A549 (cell line): Measurements from ENCODE around the gene FXR2. TPM values are rescaled to one million over a fixed set of nuclear protein-coding genes. Genes with fewer than 3 reads are reported as not detected.

Experiments
- ATOH8 ChIP-seq: fragments of 250-450 bp; sonication (Bioruptor Pico); IDR thresholded peaks from 2 replicates; pipeline ENCODE4 v1.5.0; 2020; ENCODE audit warnings: low read depth, mild to moderate bottlenecking, moderate library complexity
- BCL3 ChIP-seq: fragments of >200 bp; sonication (Bioruptor Twin); formaldehyde crosslinking; IDR thresholded peaks from 3 replicates; pipeline ENCODE4 v1.6.1; 2016
- CBX2 ChIP-seq: fragments of 200-600 bp; sonication (generic); IDR thresholded peaks from 2 replicates; pipeline ENCODE4 v1.6.1; 2016; ENCODE audit warnings: low read depth, mild to moderate bottlenecking, borderline replicate concordance
- CEBPB ChIP-seq, 2 experiments: fragments of >200 bp in 1 of 2; sonication (Bioruptor Twin) in 1 of 2; formaldehyde crosslinking in 1 of 2; IDR thresholded peaks; 2 replicates each; pipeline ENCODE4 v1.6.1; 2012 to 2016
- CHD2 ChIP-seq: fragments of 150-350 bp; IDR thresholded peaks from 2 replicates; pipeline ENCODE4 v1.6.1; 2014; ENCODE audit warnings: low read length; ENCODE audit not compliant: partially characterized antibody
- CHD4 ChIP-seq: fragments of 200-600 bp; sonication (generic); IDR thresholded peaks from 2 replicates; pipeline ENCODE4 v1.6.1; 2016; ENCODE audit warnings: antibody characterized with exemption, mild to moderate bottlenecking, borderline replicate concordance
- E2F6 ChIP-seq: IDR thresholded peaks from 2 replicates; pipeline ENCODE4 v1.6.1; 2012; ENCODE audit warnings: low read depth, borderline replicate concordance
- EP300 ChIP-seq, 2 experiments: fragments of >200 bp; sonication (Bioruptor Twin); formaldehyde crosslinking; IDR thresholded peaks; 2 replicates in 1 of 2; 3 replicates in 1 of 2; pipeline ENCODE4 v1.6.1; 2016 to 2017
- GATA3 ChIP-seq: IDR thresholded peaks from 2 replicates; pipeline ENCODE4 v1.6.1; 2012; ENCODE audit warnings: borderline replicate concordance
- HMGXB4 ChIP-seq: fragments of 250-450 bp; sonication (Bioruptor Pico); IDR thresholded peaks from 2 replicates; pipeline ENCODE4 v1.5.0; 2021; ENCODE audit warnings: mild to moderate bottlenecking, moderate library complexity, borderline replicate concordance
- JUNB ChIP-seq: fragments of >200 bp; sonication (Bioruptor Twin); formaldehyde crosslinking; IDR thresholded peaks from 2 replicates; pipeline ENCODE4 v1.6.1; 2016
- MAZ ChIP-seq: fragments of 150-350 bp; IDR thresholded peaks from 2 replicates; pipeline ENCODE4 v1.6.1; 2014; ENCODE audit warnings: antibody characterized with exemption, low read depth, low read length, borderline replicate concordance
- NPAS2 ChIP-seq: fragments of 250-450 bp; sonication (Bioruptor Pico); IDR thresholded peaks from 2 replicates; pipeline ENCODE4 v1.8.0; 2022; ENCODE audit warnings: mild to moderate bottlenecking, moderate library complexity, borderline replicate concordance
- NR3C1 ChIP-seq: fragments of >200 bp; sonication (Bioruptor Twin); formaldehyde crosslinking; IDR thresholded peaks from 3 replicates; pipeline ENCODE4 v1.6.1; 2017
- PBX3 ChIP-seq: IDR thresholded peaks from 2 replicates; pipeline ENCODE4 v1.6.1; 2012
- POLR2AphosphoS2 ChIP-seq: conservative IDR thresholded peaks from 2 replicates; pipeline ENCODE4 v1.6.1; 2012; ENCODE audit warnings: low read length, improper control_type of control experiment, inconsistent platforms
- RAD21 ChIP-seq, 2 experiments: fragments of >200 bp in 1 of 2; sonication (Bioruptor Twin) in 1 of 2; formaldehyde crosslinking in 1 of 2; IDR thresholded peaks in 1 of 2; conservative IDR thresholded peaks in 1 of 2; 2 replicates in 1 of 2; 3 replicates in 1 of 2; pipeline ENCODE4 v1.6.1; 2012 to 2018; ENCODE audit warnings: inconsistent platforms in 1 of 2
- RARB ChIP-seq: fragments of 250-450 bp; sonication (Bioruptor Pico); IDR thresholded peaks from 2 replicates; pipeline ENCODE4 v1.8.0; 2021; ENCODE audit warnings: mild to moderate bottlenecking, moderate library complexity
- TP53 ChIP-seq: fragments of 250-450 bp; sonication (Bioruptor Pico); IDR thresholded peaks from 2 replicates; pipeline ENCODE4 v1.5.0; 2021; ENCODE audit warnings: mild to moderate bottlenecking, moderate library complexity
- USF2 ChIP-seq: fragments of 450-650 bp; IDR thresholded peaks from 2 replicates; pipeline ENCODE4 v1.6.1; 2014; ENCODE audit warnings: antibody characterized with exemption
- ZC3H11A ChIP-seq: fragments of 450-650 bp; IDR thresholded peaks from 2 replicates; pipeline ENCODE4 v1.6.1; 2014; ENCODE audit warnings: antibody characterized with exemption, mild to moderate bottlenecking
- polyA plus RNA-seq, 4 experiments: library from polyadenylated mRNA; depleted of rRNA in 3 of 4; stranded (reverse); fragments of >200 nt; fragmentation: RNase III in 1 of 4; extraction: RNeasy Plus Mini Kit Qiagen cat#74134 plus additional on column Dnase treatment in 1 of 4; gene quantifications; 2 replicates in 3 of 4; 3 replicates in 1 of 4; pipeline ENCODE4 v1.2.3, GENCODE V29; 2011 to 2017

The FXR2 gene
- polyA plus RNA-seq, 2 of the 4 experiments (the other 2 are of a cell fraction), result 40.7 to 45.2 TPM

GRCh38 chr17:7579001-7579833, 35.5 kb downstream of the FXR2 start, which contains the start of gene CD68 (continued):
- TF ChIP-seq ATOH8 (CRISPR knock-in tag), result 0 out of 2 replicates have a peak, but pooled peaks have one; percentile 44
- no peak; the same call in 1 of the 2 replicates for TF ChIP-seq NPAS2 (CRISPR knock-in tag)
- no peak for TF ChIP-seq CHD4
- TF ChIP-seq ZC3H11A, result no peak
- 0 out of 2 replicates have a peak, but pooled peaks have one; percentile 10 for TF ChIP-seq MAZ
- TF ChIP-seq CHD2, result peak; percentile 70
- TF ChIP-seq HMGXB4 (CRISPR knock-in tag), result peak; percentile 81; the same call in 1 of the 2 replicates
- peak; percentile 78; the same call in 2 of the 3 replicates for TF ChIP-seq BCL3
- TF ChIP-seq JUNB, result 0 out of 2 replicates have a peak, but pooled peaks have one; percentile 14
- no peak; a peak in 1 of 5 replicates for TF ChIP-seq RAD21 (conservative IDR thresholded peaks at IDR 0.05 in 1 of 2, IDR thresholded peaks at IDR 0.05 in 1 of 2)
- TF ChIP-seq RARB (CRISPR knock-in tag), result peak; percentile 98
- peak; percentile 49 to 79; a peak in 3 of 4 replicates for TF ChIP-seq CEBPB (IDR thresholded peaks at IDR 0.05)
- TF ChIP-seq EP300 (IDR thresholded peaks at IDR 0.05), result 0 out of 5 replicates have a peak, but pooled peaks of 1 of the 2 experiments have one; percentile 32
- peak; percentile 49; the same call in 1 of the 2 replicates for TF ChIP-seq GATA3
- TF ChIP-seq NR3C1, result no peak
- peak; percentile 96 for TF ChIP-seq TP53 (CRISPR knock-in tag)
- TF ChIP-seq USF2, result peak; percentile 74
- TF ChIP-seq CBX2, result no peak
- TF ChIP-seq E2F6, result peak; percentile 31; the same call in 1 of the 2 replicates
- TF ChIP-seq PBX3, result peak; percentile 85
- TF ChIP-seq POLR2AphosphoS2, result peak; percentile 100; the same call in 1 of the 2 replicates
